IPS DF 4.7 (cell line): ENCODE data around the gene CLIC3.
"Not testable (repeated sequence)": the region's sequence is repeated elsewhere in the genome, so short reads cannot be mapped to it uniquely, and the experiment has no call there.

Experiments used
- DNase-seq: peaks from one replicate; pipeline ENCODE4 v3.0.0-alpha.2; 2013; ENCODE audit warnings: low spot score; ENCODE audit errors: extremely low read depth

CLIC3 gene, protein sequence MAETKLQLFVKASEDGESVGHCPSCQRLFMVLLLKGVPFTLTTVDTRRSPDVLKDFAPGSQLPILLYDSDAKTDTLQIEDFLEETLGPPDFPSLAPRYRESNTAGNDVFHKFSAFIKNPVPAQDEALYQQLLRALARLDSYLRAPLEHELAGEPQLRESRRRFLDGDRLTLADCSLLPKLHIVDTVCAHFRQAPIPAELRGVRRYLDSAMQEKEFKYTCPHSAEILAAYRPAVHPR

DNA sequence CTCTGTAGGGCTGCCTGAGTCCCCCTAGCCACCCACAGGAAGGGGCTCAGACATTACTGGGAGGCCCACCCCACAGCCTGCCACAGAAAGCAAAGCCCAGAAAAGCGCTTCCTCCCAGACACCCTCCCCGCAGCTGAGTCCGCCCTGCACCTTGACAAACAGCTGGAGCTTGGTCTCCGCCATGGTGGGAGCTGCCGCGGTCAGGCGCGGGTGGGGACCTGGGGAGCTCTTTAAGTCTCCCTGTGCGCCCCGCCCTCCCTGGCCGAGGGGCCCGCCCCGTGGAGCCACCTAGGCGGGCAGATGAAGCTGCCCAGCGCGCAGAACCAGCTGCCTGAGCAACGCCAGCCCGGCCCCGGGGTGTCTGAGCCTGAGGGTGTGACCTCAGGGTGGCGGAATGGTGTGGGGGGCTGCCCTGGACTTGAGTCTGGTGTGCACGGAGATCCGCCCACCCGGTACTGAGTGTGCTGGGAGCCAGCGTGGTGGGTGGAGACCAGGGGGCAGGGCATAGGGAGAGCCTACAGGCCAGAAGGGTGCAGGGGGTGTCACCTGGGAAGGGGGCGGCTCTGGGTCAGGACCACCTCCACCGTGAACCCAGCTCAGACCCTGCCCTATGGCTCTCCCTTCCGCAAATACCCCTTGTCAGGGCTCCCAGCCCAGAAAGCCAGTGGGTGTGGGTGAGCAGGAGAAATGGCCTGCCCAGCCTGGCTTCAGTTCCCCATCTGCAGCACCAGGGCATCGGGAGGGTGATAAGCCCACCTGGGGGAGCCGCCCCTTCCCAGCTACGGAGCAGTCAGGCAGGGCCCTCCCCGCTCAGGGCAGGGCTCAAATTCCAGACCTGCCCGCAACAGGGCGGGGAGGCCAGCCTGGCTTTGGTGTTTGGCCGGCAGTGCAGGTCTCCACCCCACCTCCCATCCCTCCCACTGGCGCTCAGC, at the start of gene CLIC3:
Gene CLIC3 (minus strand): TSS at position 208 of the 932 bp plus-strand sequence. CDS start 25 bp downstream, at position 183.
- no peak for DNase-seq

DNA sequence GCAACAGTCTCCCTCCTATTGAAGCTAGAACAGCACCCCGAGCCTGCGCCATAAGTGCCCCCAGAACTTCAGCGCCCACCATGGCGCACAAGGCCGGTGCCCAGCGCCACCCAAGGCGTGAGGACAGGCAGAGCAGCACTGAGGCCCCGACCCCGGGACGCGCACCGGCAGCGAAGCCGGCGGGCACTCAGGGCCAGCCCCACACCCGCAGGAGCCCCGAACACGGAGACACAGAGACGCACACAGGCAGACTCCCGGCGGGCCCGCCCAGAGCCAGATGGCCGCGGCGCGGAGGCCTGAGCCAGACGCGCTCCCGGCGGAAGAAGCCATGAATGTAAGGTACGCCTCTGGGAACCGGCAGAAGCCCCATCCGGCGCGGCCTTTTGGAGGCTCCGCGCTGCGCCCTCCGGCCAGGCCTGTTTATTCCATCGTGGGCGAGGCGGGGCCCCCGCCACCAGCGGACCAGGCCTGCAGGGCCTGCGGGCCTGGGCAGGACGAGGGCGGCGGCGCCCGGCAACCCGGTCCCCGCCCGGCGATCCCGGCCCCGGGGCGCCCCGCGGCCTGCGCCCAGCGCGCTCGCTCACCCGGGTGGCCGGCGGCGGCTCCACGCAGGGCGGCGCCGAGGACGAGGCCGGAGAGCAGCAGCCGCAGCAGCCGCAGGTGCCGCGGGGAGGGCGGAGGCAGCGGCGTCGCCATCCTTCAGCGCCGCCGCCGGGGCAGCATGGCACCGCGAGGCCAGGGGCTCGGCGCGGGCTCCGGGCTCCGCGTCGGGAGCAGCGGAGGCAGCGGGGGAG, 49.1 kb upstream of the CLIC3 start:
- DNase-seq, result no peak

DNA sequence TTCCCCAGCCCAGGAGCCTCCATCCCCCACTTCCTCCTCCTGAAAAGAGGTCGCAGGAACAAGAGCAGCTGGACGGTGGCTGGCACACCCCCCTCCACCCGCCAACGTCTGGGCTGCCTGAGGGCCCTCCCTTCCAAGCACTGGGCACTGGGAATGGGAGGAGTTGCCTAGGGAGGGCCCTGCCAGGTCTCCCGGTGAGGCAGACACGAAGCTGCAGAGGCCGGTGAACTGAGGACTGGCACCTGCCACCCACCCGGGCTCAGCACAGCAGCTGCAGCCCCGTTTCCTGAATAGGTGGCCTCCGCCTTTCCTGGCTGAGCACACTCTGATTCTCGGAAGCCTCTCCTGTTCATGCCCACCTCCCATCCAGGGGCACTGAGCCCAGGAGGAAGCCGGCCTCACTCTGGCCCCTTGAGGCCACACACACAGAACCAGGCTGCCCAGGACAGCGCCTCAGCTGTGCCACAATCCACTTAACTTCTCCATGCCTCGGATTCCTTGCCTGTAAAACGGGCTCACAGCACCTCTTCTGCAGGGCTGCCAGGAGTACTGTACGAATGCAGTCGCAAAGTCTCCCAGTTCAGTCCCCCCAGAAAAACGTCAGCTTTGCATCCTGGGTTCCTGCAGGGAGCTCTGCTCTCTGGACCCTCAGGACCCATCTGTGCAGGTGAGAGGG, 48.3 kb upstream of the CLIC3 start:
- DNase-seq, result no peak

DNA sequence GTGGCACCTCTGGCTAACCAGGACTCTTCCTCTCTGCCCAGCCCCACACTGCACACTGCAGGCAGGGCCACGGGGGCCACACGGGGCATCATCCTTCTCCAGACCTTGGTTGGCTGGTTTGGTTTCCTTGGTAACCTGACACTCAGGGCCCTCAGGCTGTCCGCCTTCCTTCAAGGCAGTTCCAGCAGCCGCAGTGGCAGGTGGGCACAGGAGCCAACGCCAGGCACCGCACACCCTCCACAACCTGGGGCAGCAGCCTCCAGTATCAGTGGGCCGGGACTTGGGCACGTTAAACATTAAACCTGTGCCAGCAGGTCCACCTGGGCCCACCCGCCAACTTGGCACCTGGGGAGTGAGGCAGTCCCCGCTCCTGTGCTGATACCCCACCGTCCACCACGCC, 47.7 kb upstream of the CLIC3 start:
- DNase-seq, result no peak

DNA sequence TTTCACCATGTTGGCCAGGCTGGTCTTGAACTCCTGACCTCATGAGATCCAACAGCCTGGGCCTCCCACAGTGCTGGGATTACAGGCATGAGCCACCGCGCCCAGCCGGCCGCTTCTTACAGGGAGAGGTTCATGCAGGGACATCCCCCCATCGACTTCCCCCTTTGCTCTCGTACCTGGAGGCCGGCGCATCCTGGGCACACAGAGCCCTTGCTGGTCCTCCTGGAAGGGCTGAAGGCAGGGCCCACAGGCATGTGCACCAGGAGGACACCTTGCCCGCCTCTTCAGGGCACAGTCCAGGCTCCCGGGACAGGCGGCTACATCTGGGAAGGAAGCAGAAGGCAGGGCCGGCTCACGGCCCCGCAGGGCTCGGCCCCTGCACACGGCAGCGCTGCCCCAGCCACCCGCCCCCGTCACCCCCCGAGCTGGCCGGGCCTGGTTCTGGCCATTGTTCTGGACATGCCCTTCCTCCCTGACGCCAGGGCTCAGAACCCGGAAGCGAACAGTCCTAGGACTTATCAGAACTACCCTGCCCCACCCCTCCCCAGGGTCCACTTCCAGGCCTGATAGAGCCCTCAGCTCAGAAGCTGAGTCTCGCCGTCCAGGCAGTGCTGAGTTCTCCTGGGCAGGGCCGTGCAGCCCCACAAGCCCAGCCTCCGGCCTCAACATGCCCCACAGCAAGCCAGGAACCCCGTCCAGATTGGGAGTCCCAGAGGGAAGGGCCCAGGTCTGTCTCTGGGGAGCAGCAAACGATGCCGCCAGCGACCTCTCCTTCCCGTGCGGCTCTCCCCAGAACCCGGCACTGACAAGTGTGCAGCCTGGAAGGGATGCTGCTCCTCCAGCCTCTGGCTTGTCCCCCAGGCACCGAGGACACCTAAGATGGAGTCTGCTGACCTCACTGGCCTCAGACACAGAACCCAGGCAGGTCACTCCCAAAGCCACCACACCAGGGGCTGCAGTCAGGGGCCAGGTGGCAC, 46.7 kb upstream of the CLIC3 start:
- no peak for DNase-seq

DNA sequence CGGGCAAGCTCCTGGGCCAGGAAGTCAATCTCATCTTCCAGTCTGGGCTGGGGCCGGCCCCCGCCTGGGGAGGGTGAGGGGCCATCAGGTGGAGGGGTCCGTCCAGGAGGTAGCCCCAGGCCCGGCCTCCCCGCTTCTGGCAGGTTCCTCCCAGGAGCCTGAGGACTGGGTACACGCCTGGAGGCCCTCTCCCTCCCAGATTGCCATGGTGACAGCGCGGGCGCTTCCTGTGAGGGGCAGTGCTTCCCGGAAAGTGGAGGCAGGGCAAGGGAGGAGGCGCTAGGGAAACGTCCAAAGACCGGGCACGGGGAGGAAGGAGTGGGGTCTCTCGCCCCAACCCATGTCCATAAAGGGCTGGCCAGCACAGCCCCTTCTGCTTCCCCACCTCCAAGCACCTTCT, 44.8 kb upstream of the CLIC3 start:
- no peak for DNase-seq

DNA sequence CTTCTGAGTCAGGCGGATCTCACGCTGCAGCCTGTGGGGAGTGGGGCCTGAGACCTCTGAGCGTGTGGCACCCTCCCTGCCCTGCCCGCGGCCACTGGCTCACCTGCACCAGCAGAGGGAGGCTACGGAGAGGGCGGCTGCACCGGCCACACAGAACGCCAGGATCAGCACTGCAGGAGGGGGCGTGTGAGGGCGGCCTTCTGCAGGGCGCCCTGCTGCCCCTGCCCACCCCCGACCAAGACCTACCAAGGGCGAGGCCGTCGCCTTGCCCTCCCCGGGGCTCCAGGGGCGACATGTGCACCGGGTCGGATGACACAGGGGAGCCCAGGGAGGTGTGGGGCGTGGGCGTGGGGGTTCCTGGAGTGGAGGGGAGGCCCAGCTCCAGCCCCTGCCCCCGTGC, 44.2 kb upstream of the CLIC3 start:
- no peak for DNase-seq

DNA sequence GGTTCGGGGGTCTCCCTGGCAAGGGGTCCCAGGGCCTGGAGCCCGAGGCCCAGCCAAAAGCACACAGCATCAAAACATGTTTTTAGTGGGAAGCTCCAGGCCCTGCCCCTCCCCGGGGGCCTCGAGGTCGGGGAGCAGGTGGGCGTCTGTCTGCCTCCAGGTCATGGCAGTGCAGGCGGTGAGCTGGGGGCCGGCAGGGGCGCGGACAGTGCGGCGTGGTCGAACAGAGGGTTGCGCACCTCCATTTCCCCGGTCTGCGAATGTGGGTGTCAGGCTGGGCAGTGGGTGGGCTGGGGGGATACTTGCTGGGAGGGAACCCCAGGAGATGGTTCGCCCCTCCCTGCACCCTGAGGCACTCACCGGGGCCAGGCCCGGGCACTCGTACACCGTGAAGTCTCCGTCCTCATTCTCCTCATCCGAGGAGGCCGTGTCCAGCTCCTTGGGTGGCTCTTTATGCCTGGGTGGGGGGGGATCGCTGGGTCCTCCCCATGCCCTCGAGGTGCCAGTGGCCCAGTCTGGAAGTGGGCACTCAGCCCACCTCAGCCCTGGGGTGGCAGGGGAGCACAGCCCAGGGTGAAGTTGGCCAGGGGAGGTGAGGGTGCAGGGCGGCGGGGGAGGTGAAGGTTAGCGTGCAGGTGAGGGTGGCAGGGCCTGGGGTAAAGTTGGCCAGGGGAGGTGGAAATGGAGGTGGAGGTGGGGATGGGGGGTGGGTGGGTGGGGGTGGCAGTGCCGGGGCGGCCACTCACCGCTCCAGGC, 43.4 kb upstream of the CLIC3 start:
- DNase-seq, result no peak

DNA sequence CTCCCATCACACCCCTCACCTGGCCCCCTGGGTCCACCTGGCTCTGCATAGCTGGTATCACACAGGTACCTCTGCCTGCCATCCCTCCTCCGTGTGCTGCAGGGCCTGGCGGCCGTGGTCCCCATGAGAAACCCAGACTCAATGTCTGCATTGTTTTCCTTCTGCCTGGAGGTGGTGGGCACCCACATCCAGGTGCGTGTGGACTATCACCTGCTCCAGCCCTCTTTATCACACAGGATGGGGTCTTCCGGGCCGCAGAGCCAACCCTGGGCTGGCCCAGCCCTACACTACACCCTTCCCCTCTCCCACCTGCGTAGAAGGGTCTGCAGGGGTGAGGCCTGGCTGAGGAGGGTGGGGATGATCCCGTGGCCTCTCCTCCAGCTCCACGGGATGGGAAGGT, 42.5 kb upstream of the CLIC3 start:
- no peak for DNase-seq

DNA sequence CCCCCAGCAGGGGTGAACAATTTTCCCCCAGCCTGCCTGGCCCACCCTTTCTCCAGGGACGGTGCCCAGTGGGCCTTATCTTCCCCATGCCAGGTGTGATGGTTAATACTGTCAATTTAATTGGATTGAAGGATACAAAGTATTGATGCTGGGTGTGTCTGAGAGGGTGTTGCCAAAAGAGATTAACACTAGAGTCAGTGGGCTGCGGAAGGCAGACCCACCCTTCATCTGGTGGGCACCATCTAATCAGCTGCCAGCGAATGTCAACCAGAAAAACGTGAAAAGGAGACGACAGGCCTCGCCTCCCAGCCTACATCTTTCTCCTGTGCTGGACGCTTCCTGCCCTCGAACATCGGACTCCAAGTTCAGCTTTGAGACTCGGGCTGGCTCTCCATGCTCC, 41.1 kb upstream of the CLIC3 start:
- DNase-seq, result no peak

DNA sequence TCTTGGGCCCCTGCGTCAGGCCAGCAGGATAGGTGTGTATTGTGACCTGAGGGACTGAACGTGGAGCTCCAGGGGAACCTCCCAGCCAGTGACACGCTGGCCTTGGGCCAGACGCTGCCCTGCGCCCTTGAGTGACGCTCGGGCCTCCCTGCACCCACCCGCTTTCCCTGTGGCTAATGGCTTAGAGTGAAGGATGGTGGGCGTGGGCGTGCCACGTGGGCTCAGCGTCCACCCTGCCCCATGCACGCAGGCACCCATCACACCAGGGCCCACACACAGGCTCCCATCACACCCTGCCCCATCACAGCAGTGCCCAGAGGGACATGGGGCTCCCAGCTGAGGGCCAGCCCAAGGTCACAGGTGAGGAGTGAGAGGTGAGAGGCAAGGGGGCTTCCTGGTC, 40.7 kb upstream of the CLIC3 start:
- DNase-seq, result no peak

DNA sequence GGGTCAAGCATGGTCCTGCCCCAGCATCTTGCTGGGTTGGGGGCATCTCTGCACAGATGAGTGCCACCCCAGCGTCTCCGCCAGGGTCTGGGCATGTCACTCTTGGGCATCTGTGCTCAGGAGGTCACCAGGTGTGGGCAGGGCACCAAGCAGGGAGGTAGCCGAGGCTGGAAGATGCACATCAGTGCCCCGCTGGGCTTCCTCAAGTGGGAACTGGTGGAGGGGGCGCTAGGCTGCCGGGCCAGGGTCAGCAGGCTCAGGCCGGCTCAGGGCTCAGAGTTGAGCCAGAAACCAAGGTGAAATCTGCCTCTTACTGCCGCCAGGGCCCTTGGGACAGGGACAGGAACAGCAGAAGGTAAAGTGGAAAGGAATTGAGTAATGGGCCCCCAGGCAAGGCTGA, 39.6 kb upstream of the CLIC3 start:
- no peak for DNase-seq

DNA sequence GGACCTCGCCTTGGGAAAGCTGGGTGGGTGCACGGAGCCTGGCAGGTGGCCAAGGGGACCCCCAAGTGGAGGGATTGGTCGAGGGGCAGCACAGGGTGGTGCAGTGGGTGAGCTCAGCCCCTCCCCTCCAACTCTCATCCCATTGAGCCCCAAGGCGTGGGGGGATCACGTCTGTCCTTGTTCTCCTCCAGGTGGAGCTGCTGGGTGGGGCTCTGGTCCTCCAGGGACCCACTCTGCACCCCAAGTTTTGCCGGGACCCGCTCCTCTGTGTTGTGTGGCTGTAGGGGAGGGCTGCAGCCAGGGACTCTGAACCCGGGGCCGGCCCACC, 39.1 kb upstream of the CLIC3 start:
- no peak for DNase-seq

DNA sequence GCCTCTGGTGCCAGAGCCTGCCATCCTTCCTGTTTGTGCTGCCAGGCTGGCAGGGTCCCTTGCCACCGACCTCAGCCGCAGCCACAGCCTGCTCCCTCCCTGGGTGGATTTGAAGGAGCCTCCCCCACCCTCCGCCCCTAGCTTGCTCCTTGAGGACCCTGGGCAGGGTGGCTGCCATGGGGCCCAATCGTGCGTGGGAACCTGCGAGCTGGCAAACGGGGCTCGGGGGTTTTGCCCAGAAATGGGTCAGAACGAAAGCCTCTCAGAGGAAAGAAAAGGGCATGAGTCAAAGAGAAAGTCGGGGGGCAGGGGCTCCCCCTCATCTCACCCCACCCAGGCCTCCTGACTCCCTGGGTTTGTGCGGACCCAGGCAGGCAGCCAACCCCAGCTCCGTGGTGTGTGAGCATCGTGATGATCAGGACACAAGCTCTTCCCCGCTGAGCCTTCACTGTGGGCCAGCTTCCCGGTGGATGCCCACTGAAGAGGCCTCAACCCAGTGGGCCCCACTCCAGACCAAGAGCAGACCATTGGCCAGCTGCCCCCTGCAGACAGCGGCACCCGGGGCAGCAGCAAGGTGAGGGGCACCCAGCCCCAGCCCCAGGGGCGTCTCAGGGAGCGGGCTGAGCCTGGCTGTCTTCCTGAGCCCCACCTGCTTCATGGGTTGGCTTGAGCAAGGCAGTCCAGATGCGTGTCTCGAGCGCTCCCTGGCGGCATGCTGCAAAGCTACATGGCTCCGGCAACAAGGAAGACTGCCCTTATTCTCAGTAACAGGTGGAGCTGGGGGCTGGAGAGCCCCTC, 38.5 kb upstream of the CLIC3 start:
- DNase-seq, result no peak

DNA sequence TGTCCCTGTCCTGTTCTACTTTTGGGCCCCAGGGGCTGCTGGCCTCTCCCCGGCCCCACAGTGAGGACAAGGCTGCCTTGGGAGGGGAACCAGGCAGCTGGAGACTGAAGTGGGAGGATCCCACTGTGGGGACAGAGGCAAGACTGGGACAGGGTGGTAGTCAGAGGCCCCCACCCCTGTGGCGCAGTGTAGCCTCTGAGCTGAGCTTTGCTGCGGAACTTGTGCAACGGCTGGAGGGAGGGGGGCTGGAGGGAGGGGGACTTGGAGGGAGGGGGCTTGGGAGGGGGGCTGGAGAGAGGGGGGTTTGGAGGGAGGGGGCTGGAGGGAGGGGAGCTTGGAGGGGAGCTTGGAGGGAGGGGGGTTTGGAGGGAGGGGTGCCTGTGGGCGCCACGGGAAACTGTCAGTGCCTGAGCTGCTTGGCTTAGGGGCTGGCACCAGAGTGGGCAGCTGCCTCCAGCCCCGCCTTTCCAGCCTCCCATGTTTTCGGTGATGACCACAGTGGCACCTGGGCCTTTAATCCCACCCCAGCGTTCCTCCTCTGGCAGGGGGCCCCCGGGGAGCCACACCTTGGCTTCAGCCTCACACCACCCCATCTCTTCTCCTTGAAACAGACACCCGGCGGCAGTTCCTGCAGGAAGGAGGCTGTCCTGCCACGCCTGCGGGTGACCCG, 37.8 kb upstream of the CLIC3 start:
- DNase-seq, result no peak

DNA sequence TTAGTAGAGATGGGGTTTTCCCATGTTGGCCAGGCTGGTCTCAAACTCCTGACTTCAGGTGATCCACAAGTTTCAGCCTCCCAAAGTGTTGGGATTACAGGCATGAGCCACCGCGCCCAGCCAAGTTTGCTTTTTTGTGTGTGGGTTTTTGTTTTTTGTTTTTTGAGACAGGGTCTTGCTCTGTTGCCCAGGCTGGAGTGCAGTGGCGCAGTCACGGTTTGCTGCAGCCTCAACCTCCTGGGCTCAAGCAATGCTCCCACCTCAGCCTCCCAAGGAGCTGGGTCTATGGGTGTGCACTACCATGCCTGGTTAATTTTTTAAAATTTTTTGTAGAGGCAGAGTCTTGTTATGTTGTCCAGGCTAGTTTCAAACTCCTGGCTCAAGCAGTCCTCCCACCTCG, 37.1 kb upstream of the CLIC3 start:
- not testable (repeated sequence) for DNase-seq

DNA sequence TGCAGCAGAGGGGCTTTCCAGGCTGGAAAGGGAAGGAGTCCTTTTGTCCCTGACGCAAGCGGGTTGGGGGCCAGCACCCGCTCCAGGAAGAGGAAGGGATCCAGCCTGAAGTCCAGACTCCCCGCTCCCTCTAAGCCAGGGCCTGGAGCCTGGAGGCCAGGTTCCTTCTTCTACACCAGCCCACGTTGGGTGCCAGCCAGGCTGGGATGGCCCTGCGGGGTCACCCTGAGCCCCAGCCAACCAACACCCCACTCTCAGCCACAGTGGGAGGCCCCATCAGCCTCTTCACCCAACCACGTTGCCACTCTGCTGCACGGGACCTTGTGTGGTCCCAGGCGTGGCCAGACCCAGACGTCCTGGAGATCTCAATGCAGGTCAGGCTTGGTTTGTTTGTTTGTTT, 36.5 kb upstream of the CLIC3 start:
- no peak for DNase-seq

DNA sequence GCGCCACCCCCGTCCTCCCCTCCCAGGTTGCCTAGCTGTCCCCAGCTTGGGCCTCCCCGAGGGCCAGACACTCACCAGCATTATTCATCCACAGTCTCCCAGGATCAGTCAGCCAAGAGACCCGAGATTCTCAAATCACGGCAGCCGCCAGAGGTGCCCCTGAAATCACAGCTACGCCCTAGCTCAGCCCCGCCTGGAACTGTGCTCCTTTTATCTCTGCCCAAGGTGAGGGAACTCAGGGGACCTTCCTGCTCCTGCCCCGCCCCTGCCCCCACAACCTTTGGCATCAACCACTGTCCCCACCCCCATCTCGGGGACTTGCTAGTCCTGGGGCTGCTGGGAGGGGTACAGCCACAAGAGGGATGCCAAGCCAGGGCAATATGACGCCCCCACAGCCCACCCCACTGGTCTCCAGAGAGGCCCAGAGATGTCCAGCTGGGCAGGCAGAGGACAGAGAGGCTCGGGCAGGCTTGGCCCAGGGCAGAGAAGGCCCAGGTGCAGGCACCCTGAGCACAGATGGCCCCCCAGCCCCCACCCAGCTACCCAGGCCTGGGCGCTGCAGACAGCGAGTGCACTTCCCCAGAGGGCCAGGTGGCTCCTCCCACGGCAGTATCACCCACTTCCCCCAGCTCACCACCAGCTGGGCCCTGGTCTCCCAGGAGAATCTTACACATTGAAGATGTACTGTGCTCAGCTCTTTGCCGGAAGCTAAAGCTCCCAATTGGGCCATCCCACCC, 35.7 kb upstream of the CLIC3 start, which contains the start of gene FUT7:
Gene FUT7 (minus strand): TSS at position 185 of the 737 bp plus-strand sequence. CDS start 97 bp downstream, at position 88.
- no peak for DNase-seq
